Panc1 (cell line): ENCODE measurements around the gene USB1.

Source experiments
- POLR2AphosphoS5 ChIP-seq: IDR thresholded peaks from 2 replicates; pipeline ENCODE4 v1.6.1; 2012; ENCODE audit warnings: mild to moderate bottlenecking, low read depth, low read length, moderate library complexity
- TF ChIP-seq, protein P1 (sequence below): fragments of 450-650 bp; IDR thresholded peaks from 2 replicates; pipeline ENCODE4 v1.5.1; 2017; ENCODE audit warnings: mild to moderate bottlenecking

GRCh38 chr16:58054289-58054688, 53.1 kb downstream of the USB1 start:
- no peak for TF ChIP-seq POLR2AphosphoS5
- TF ChIP-seq, protein P1, sequence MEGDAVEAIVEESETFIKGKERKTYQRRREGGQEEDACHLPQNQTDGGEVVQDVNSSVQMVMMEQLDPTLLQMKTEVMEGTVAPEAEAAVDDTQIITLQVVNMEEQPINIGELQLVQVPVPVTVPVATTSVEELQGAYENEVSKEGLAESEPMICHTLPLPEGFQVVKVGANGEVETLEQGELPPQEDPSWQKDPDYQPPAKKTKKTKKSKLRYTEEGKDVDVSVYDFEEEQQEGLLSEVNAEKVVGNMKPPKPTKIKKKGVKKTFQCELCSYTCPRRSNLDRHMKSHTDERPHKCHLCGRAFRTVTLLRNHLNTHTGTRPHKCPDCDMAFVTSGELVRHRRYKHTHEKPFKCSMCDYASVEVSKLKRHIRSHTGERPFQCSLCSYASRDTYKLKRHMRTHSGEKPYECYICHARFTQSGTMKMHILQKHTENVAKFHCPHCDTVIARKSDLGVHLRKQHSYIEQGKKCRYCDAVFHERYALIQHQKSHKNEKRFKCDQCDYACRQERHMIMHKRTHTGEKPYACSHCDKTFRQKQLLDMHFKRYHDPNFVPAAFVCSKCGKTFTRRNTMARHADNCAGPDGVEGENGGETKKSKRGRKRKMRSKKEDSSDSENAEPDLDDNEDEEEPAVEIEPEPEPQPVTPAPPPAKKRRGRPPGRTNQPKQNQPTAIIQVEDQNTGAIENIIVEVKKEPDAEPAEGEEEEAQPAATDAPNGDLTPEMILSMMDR: no peak
